Fibroblast of the aortic adventitia (primary cell): ENCODE data around the gene SAMD4A. TPM values are rescaled to one million over a fixed set of nuclear protein-coding genes. Genes with fewer than 3 reads are reported as not detected.

Source experiments
- DNase-seq: peaks from one replicate; pipeline ENCODE4 v3.0.0-alpha.2; 2010; ENCODE audit warnings: low read depth
- H3K4me3 ChIP-seq: 2 replicates; pipeline ENCODE4 v1.5.1; 2011; ENCODE audit warnings: low read depth, mild to moderate bottlenecking, control low read depth, low read length, moderate library complexity
- CTCF ChIP-seq: IDR thresholded peaks from 2 replicates; pipeline ENCODE4 v1.5.1; 2011; ENCODE audit warnings: mild to moderate bottlenecking, low read length, control low read depth, inconsistent platforms; ENCODE audit not compliant: insufficient read depth
- total RNA-seq: library from RNA; depleted of rRNA; stranded (reverse); fragments of >200 nt; gene quantifications from 2 replicates; pipeline ENCODE4 v1.2.3, GENCODE V29; 2012; ENCODE audit warnings: low replicate concordance

SAMD4A gene
- total RNA-seq, 1 donor: 20.1 TPM

- DNase-seq: peak; percentile 85
- H3K4me3 ChIP-seq: peak overlapping the region; percentile 80
- TF ChIP-seq CTCF: peak; percentile 17
These were observed 1.8 kb upstream of the SAMD4A start for GRCh38 chr14:54564868-54565784.

- DNase-seq: peak; percentile 89
- no peak for TF ChIP-seq CTCF
- peak overlapping the region; percentile 80 for H3K4me3 ChIP-seq
These were observed 1.0 kb upstream of the SAMD4A start for GRCh38 chr14:54565785-54566409.

GRCh38 chr14:54567224-54567638, 303 bp downstream of the SAMD4A start:
- no peak for TF ChIP-seq CTCF
- peak; percentile 35 for DNase-seq
- peak overlapping the region; percentile 80 for H3K4me3 ChIP-seq

- peak; percentile 58 for DNase-seq
- no peak for TF ChIP-seq CTCF
- H3K4me3 ChIP-seq: peak overlapping the region; percentile 80
These were observed 972 bp downstream of the SAMD4A start for GRCh38 chr14:54567639-54568561.

- peak; percentile 32 for DNase-seq
- H3K4me3 ChIP-seq: peak overlapping the region; percentile 80
- TF ChIP-seq CTCF: no peak
These were observed 2.1 kb downstream of the SAMD4A start for GRCh38 chr14:54568821-54569595.

GRCh38 chr14:54570047-54570446, 3.1 kb downstream of the SAMD4A start:
- no peak overlapping the region for H3K4me3 ChIP-seq
- no peak for TF ChIP-seq CTCF
- no peak for DNase-seq
